Mesenchymal stem cell (in vitro differentiated cells and primary cell): ENCODE measurements around the gene PSMD13.

ENCODE experiments used
- DNase-seq: peaks from one replicate; pipeline ENCODE4 v3.0.0-alpha.2; 2013
- H2AFZ ChIP-seq: one replicate; pipeline ENCODE4 v1.6.1; 2013; ENCODE audit warnings: low read depth, mild to moderate bottlenecking, control low read depth, inconsistent platforms, low read length, moderate library complexity
- H2AK5ac ChIP-seq: 2 replicates; pipeline ENCODE4 v1.6.1; 2013; ENCODE audit warnings: low read length, moderate library complexity, mild to moderate bottlenecking, inconsistent platforms; ENCODE audit not compliant: severe bottlenecking
- H2BK120ac ChIP-seq: one replicate; pipeline ENCODE4 v1.6.1; 2013; ENCODE audit warnings: low read depth, mild to moderate bottlenecking, inconsistent platforms, low read length, moderate library complexity
- H2BK12ac ChIP-seq, 2 experiments: one replicate each; pipeline ENCODE4 v1.6.1; 2013; ENCODE audit warnings: inconsistent platforms in 2 of 2, low read length in 2 of 2, mild to moderate bottlenecking in 2 of 2, moderate library complexity in 2 of 2, control low read depth in 1 of 2
- H2BK15ac ChIP-seq: one replicate; pipeline ENCODE4 v1.6.1; 2013; ENCODE audit warnings: mild to moderate bottlenecking, low read depth, inconsistent platforms; ENCODE audit not compliant: poor library complexity, severe bottlenecking
- H2BK5ac ChIP-seq: 2 replicates; pipeline ENCODE4 v1.6.1; 2013; ENCODE audit warnings: low read depth, mild to moderate bottlenecking, low read length, control low read depth, inconsistent platforms; ENCODE audit not compliant: poor library complexity, severe bottlenecking
- H3K14ac ChIP-seq, 2 experiments: one replicate each; pipeline ENCODE4 v1.6.1; 2013; ENCODE audit warnings: inconsistent platforms in 2 of 2, low read length in 2 of 2, control low read depth in 1 of 2, mild to moderate bottlenecking in 1 of 2, moderate library complexity in 1 of 2
- H3K18ac ChIP-seq, 2 experiments: one replicate each; pipeline ENCODE4 v1.6.1; 2013; ENCODE audit warnings: inconsistent platforms in 2 of 2, low read length in 2 of 2, control low read depth in 1 of 2, low read depth in 1 of 2, mild to moderate bottlenecking in 1 of 2
- H3K23ac ChIP-seq, 2 experiments: one replicate each; pipeline ENCODE4 v1.6.1; 2013; ENCODE audit warnings: inconsistent platforms in 2 of 2, low read length in 2 of 2, mild to moderate bottlenecking in 2 of 2, moderate library complexity in 2 of 2, control low read depth in 1 of 2
- H3K27ac ChIP-seq: 2 replicates; pipeline ENCODE4 v1.5.1; 2013; ENCODE audit warnings: mild to moderate bottlenecking, moderate library complexity, low read length, control low read depth, inconsistent platforms; ENCODE audit not compliant: poor library complexity, severe bottlenecking
- H3K27me3 ChIP-seq, 2 experiments: 2 replicates each; pipeline versions ENCODE4 v1.6.1 to v1.7.0; 2013; ENCODE audit warnings: low read length in 2 of 2, mild to moderate bottlenecking in 2 of 2, moderate library complexity in 2 of 2, control low read depth in 1 of 2, inconsistent platforms in 1 of 2; ENCODE audit not compliant: control insufficient read depth in 1 of 2, insufficient read depth in 1 of 2
- H3K36me3 ChIP-seq, 2 experiments: 2 replicates each; pipeline versions ENCODE4 v1.6.1 to v1.7.0; 2013; ENCODE audit warnings: low read length in 2 of 2, control low read depth in 1 of 2, inconsistent platforms in 1 of 2, low read depth in 1 of 2, mild to moderate bottlenecking in 1 of 2; ENCODE audit not compliant: insufficient read depth in 2 of 2, control insufficient read depth in 1 of 2
- H3K4ac ChIP-seq, 2 experiments: one replicate each; pipeline ENCODE4 v1.6.1; 2013; ENCODE audit warnings: inconsistent platforms in 2 of 2, low read length in 2 of 2, mild to moderate bottlenecking in 2 of 2, moderate library complexity in 2 of 2, control low read depth in 1 of 2, low read depth in 1 of 2
- H3K4me1 ChIP-seq: 2 replicates; pipeline ENCODE4 v1.6.1; 2013; ENCODE audit warnings: low read depth, low read length, control low read depth; ENCODE audit not compliant: control insufficient read depth, insufficient read depth
- H3K4me2 ChIP-seq: 2 replicates; pipeline ENCODE4 v1.6.1; 2013; ENCODE audit warnings: low read length, mild to moderate bottlenecking, inconsistent platforms; ENCODE audit not compliant: poor library complexity, severe bottlenecking
- H3K4me3 ChIP-seq, 2 experiments: 2 replicates each; pipeline versions ENCODE4 v1.5.1 to v1.7.0; 2013; ENCODE audit warnings: low read length in 2 of 2, mild to moderate bottlenecking in 2 of 2, control low read depth in 1 of 2, low read depth in 1 of 2; ENCODE audit not compliant: insufficient read depth in 1 of 2
- H3K79me1 ChIP-seq: replicated peaks from 2 replicates; pipeline ENCODE4 v1.6.1; 2013; ENCODE audit warnings: mild to moderate bottlenecking, control low read depth, low read length, inconsistent platforms; ENCODE audit not compliant: poor library complexity, severe bottlenecking
- H3K9ac ChIP-seq: 2 replicates; pipeline ENCODE4 v1.7.0; 2013; ENCODE audit warnings: mild to moderate bottlenecking, low read length, moderate library complexity
- H3K9me3 ChIP-seq: 2 replicates; pipeline ENCODE4 v1.7.0; 2013; ENCODE audit warnings: mild to moderate bottlenecking, low read length; ENCODE audit not compliant: control insufficient read depth
- H4K8ac ChIP-seq: one replicate; pipeline ENCODE4 v1.6.1; 2013; ENCODE audit warnings: inconsistent platforms, mild to moderate bottlenecking, low read length, moderate library complexity
- H4K91ac ChIP-seq: one replicate; pipeline ENCODE4 v1.6.1; 2013; ENCODE audit warnings: mild to moderate bottlenecking, low read length, inconsistent platforms
- WGBS: methylation state at CpG from one replicate; pipeline ENCODE4 v1.1.7; 2013; ENCODE audit warnings: mixed read lengths; 5-methylcytosine and 5-hydroxymethylcytosine counted together

Gene PSMD13

GRCh38 chr11:284105-285020, 47.6 kb downstream of the PSMD13 start:
- H3K36me3 ChIP-seq = no peaks in the 10 kb centered on the region
- H3K18ac ChIP-seq = no peak overlapping the region
- no peak overlapping the region for H3K4me2 ChIP-seq
- peak overlapping the region; percentile 36 for H4K91ac ChIP-seq
- no peak overlapping the region for H2BK5ac ChIP-seq
- H2BK15ac ChIP-seq = no peak overlapping the region
- no peaks in the 10 kb centered on the region for H3K9me3 ChIP-seq
- H2AK5ac ChIP-seq = no peak overlapping the region
- no peak overlapping the region for H2BK120ac ChIP-seq
- no peak overlapping the region for H3K4me3 ChIP-seq
- H3K27me3 ChIP-seq = peaks cover 20 to 83% of the 10 kb centered on the region in 2 experiments
- H3K14ac ChIP-seq = peak overlapping the region in 1 of 2 experiments; percentile 44
- peaks cover 12% of the 10 kb centered on the region for H3K4me1 ChIP-seq
- no peak overlapping the region for H4K8ac ChIP-seq
- H2BK12ac ChIP-seq = no peak overlapping the region
- no peaks in the 10 kb centered on the region for H3K79me1 ChIP-seq
- no peak overlapping the region for H3K4ac ChIP-seq
- 89% methylated on average over 23 of the region's 24 CpGs for WGBS
- no peak overlapping the region for H3K27ac ChIP-seq
- no peak overlapping the region for H3K9ac ChIP-seq
- no peak overlapping the region for H3K23ac ChIP-seq
- H2AFZ ChIP-seq = no peak overlapping the region
- no peak for DNase-seq

DNA sequence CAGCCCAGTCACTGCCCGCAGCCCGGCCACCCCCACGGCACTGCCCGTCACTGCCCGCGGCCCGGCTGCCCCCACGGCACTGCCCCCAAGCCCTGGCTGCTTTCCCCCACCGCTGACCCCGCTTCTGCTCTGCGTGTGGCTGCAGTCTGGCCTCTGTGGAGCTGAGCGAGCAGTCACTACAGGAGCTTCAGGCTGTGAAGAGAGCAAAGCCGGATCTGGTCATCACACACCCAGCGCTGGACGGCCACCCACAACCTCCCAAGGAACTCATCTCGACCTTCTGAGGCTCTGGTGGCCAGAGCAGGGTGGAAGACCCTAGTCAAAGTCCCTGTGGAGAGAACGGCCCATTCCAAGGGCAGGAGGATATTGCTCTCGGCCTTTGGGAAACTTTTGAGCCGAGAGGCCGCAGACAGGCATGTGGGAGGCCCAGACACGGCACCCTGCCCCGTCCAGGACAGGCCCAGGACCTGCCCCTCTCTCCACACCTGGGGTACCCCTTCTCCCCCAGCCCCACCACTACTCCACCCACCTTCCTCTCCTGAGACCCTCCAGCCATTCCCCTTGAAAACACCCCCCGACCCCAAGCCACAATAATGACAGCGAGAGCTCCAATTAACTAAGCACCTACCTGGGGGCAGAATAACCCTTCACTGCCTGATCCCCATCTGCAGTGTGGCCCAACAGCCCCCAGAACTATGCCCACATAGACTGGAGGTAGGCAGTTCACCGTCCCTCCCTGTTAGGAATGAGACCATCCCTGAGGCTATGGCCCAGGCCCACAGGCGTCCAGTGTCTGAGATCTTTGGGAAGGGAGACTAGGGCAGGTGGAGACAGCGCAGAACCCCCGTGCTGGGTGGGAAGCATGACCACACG, 48.5 kb downstream of the PSMD13 start:
- no peaks in the 10 kb centered on the region for H3K9me3 ChIP-seq
- H3K27ac ChIP-seq = no peak overlapping the region
- no peak overlapping the region for H3K4me2 ChIP-seq
- no peak overlapping the region for H2AK5ac ChIP-seq
- H2BK12ac ChIP-seq = no peak overlapping the region
- H2AFZ ChIP-seq = no peak overlapping the region
- H2BK5ac ChIP-seq = no peak overlapping the region
- peaks cover 21% of the 10 kb centered on the region for H3K4me1 ChIP-seq
- peak overlapping the region; percentile 18 for H4K91ac ChIP-seq
- no peak overlapping the region for H3K23ac ChIP-seq
- peaks cover 6% of the 10 kb centered on the region for H3K79me1 ChIP-seq
- no peak overlapping the region for H2BK120ac ChIP-seq
- no peak overlapping the region for H2BK15ac ChIP-seq
- no peak overlapping the region for H3K9ac ChIP-seq
- peaks cover 0 to 2% of the 10 kb centered on the region in 2 experiments for H3K36me3 ChIP-seq
- H3K27me3 ChIP-seq = peaks cover 20 to 74% of the 10 kb centered on the region in 2 experiments
- H3K14ac ChIP-seq = no peak overlapping the region
- H4K8ac ChIP-seq = no peak overlapping the region
- H3K4ac ChIP-seq = no peak overlapping the region
- H3K4me3 ChIP-seq = no peak overlapping the region
- no peak for DNase-seq
- 89% methylated on average over 29 of the region's 29 CpGs for WGBS
- no peak overlapping the region for H3K18ac ChIP-seq

DNA sequence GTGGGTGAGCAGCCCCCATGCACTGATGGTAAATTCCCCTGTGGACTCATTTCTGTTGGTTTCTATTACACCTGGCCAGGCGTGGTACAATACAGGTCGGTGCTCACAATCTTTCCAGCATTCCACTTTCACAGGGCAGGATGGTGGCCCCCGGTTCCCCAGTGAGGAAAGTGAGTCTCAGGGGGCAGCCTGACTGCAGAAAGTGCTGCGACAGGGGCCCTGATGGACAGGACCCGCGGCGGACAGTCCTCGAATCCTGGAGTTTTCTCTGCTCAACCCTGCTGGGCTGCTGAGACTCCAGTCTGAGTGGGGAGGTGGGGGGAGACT, 49.1 kb downstream of the PSMD13 start:
- Histone ChIP-seq H3K4me3 (no peak overlapping the region), H3K23ac (no peak overlapping the region), H3K9ac (no peak overlapping the region), H3K27ac (no peak overlapping the region), H3K27me3 (peaks cover 20 to 68% of the 10 kb centered on the region in 2 experiments), H3K4ac (no peak overlapping the region), H3K4me1 (peaks cover 26% of the 10 kb centered on the region), H3K4me2 (no peak overlapping the region), H4K8ac (no peak overlapping the region), H2BK12ac (no peak overlapping the region), H2BK5ac (no peak overlapping the region), H3K36me3 (peaks cover 0 to 7% of the 10 kb centered on the region in 2 experiments), H2BK120ac (no peak overlapping the region), H3K9me3 (no peaks in the 10 kb centered on the region), H2AFZ (no peak overlapping the region), H3K79me1 (peaks cover 8% of the 10 kb centered on the region), H2BK15ac (no peak overlapping the region), H2AK5ac (no peak overlapping the region), H3K14ac (no peak overlapping the region), H3K18ac (no peak overlapping the region), H4K91ac (no peak overlapping the region)
- no peak for DNase-seq
- 97% methylated on average over 3 of the region's 8 CpGs for WGBS
